Measurements from ENCODE around the gene SDC3.

DNA sequence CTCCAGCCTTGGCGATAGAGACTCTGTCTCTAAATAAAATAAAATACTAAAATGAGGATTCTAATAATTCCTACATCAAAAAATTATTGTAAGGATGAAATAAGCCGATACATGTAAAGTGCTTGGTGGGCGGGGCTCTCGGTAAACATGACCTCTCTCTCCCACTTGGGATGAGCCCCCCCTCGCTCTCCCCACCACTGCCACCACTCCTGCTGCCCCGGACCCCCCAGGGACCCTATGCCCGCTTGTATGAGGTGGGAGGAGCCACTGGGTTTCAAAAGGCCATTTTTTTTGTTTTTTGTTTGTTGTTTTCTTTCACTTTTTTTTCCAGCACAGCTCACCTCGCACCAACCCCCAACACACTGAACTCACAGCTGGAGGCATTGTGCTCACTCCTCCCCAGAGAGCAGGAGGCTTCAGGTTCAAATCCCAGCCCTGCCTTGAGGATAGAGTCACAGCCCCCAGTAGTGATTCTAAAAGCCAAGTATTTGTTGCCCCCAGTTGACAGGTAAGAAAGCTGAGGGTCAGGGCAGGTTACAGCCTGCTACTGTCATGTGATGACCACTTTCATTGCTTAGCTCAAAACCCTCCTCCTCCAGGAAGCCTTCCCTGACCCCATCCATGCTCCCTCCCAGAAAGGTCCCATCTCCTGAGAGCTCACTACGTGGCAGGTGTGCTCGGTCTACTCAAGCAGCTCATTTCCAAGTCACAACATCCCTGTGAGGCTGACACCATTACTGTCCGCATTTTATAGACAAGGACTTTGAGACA is 4.2 kb downstream of the SDC3 start:
- TF ChIP-seq RFX5 (IDR thresholded peaks at IDR 0.05; ENCODE audit: borderline replicate concordance, low read depth, low read length) (no peak), CBX5 (IDR thresholded peaks at IDR 0.05; ENCODE audit: low read depth, low read length) (no peak)
